ENCODE results near the gene RNU1-2.

DNA sequence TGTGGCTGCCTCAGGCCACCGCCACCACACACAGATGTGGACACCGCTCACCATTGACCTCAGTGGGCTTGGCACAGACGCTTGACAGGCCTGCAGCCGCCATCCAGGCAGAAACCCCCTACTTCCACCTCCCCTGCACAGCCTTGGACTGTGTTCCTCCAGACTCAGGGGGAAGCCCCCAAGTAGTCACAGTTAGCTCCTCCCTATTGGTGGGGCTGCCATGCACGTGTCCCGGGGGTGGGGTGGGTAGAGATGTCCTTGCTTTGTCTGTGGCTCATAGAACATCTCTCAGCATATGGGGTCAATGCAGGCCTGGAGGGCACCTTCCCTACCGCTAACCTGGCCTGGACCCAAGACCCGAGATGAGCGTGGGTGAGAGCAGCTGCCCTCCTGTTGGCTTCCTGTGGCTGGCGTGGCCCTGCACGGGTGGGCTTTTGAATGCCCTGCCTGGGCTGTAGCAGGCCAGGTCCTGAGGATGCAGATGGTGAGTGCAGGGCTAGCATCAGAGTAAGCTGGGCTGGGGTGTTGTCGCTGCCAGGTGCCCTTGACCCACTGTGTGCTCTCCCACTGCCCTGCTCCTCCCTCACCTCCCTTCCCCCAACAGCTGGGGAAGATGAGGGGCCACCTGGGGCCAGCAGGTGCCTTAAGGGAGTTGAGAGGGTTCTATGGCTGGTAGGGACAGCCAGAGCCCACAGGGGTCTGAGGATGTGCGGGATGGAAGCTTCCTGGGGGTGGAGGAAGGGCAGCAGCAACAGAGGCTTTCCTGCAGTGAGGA is 32.1 kb downstream of the RNU1-2 start:
- TF ChIP-seq, protein P1, sequence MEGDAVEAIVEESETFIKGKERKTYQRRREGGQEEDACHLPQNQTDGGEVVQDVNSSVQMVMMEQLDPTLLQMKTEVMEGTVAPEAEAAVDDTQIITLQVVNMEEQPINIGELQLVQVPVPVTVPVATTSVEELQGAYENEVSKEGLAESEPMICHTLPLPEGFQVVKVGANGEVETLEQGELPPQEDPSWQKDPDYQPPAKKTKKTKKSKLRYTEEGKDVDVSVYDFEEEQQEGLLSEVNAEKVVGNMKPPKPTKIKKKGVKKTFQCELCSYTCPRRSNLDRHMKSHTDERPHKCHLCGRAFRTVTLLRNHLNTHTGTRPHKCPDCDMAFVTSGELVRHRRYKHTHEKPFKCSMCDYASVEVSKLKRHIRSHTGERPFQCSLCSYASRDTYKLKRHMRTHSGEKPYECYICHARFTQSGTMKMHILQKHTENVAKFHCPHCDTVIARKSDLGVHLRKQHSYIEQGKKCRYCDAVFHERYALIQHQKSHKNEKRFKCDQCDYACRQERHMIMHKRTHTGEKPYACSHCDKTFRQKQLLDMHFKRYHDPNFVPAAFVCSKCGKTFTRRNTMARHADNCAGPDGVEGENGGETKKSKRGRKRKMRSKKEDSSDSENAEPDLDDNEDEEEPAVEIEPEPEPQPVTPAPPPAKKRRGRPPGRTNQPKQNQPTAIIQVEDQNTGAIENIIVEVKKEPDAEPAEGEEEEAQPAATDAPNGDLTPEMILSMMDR (IDR thresholded peaks at IDR 0.05) = no peak
- TF ChIP-seq POLR2A (IDR thresholded peaks at IDR 0.05) = no peak
